OCI-LY7 (cell line): ENCODE data around the gene PELI1. TPM values are rescaled to one million over a fixed set of nuclear protein-coding genes. Genes with fewer than 3 reads are reported as not detected.

Experiments
- BruUV-seq: library from RNA; stranded (reverse); fragments of 400-500 nt; replicated peaks from 2 replicates; lab custom pipeline; 2021; lab: Mats Ljungman, UMichigan
- CTCF ChIA-PET: fragments of 300-600 bp; sonication (Branson Sonifier 250); formaldehyde crosslinking; loops from one replicate; lab custom pipeline; 2022; ENCODE audit warnings: antibody characterized with exemption; ENCODE audit not compliant: unreplicated experiment; lab: Charles Lee
- POLR2A ChIA-PET: fragments of 300-600 bp; sonication (Branson Sonifier 250); formaldehyde crosslinking; loops from one replicate; lab custom pipeline; 2022; ENCODE audit warnings: antibody characterized with exemption; lab: Charles Lee
- DNase-seq: peaks from one replicate; pipeline ENCODE4 v3.0.0-alpha.2; 2015; ENCODE audit warnings: low spot score
- H2AFZ ChIP-seq: fragments of 200-600 bp; sonication (generic), shearing (Covaris generic); 2 replicates; pipeline ENCODE4 v1.6.1; 2014; ENCODE audit warnings: mild to moderate bottlenecking, antibody characterized with exemption, low read length, moderate library complexity
- H3K27ac ChIP-seq: fragments of 200-600 bp; sonication (generic); 2 replicates; pipeline ENCODE4 v1.5.1; 2014; ENCODE audit warnings: mixed run types, low read depth, mild to moderate bottlenecking, moderate library complexity, low read length, inconsistent platforms; ENCODE audit not compliant: poor library complexity, severe bottlenecking
- H3K36me3 ChIP-seq: fragments of 200-600 bp; sonication (generic); 2 replicates; pipeline ENCODE4 v1.6.1; 2014; ENCODE audit warnings: mild to moderate bottlenecking, antibody characterized with exemption, low read length, moderate library complexity, mixed read lengths; ENCODE audit not compliant: insufficient read depth
- H3K4me1 ChIP-seq: fragments of 200-600 bp; sonication (generic); 2 replicates; pipeline ENCODE4 v1.5.1; 2014; ENCODE audit warnings: mild to moderate bottlenecking, low read length; ENCODE audit not compliant: insufficient read depth, poor library complexity, severe bottlenecking
- H3K4me2 ChIP-seq: fragments of 200-600 bp; sonication (generic); 2 replicates; pipeline ENCODE4 v1.6.1; 2014; ENCODE audit warnings: mild to moderate bottlenecking, low read length
- H3K4me3 ChIP-seq: fragments of 200-600 bp; sonication (generic); 2 replicates; pipeline ENCODE4 v1.5.1; 2014; ENCODE audit warnings: mild to moderate bottlenecking, low read depth, low read length; ENCODE audit not compliant: poor library complexity, severe bottlenecking
- H3K79me2 ChIP-seq: fragments of 200-600 bp; sonication (generic); 2 replicates; pipeline ENCODE4 v1.6.1; 2016; ENCODE audit warnings: low read depth, mild to moderate bottlenecking, low read length, moderate library complexity, mixed read lengths; ENCODE audit not compliant: insufficient read depth
- H3K9me2 ChIP-seq: fragments of 200-600 bp; sonication (generic); 2 replicates; pipeline ENCODE4 v1.6.1; 2016; ENCODE audit warnings: mild to moderate bottlenecking, low read length, mixed read lengths; ENCODE audit not compliant: insufficient read depth
- H3K9me3 ChIP-seq: fragments of 200-600 bp; sonication (generic); 2 replicates; pipeline ENCODE4 v1.6.1; 2014; ENCODE audit warnings: mild to moderate bottlenecking, mixed run types, low read length, mixed read lengths
- H4K20me1 ChIP-seq: fragments of 200-600 bp; sonication (generic); 2 replicates; pipeline ENCODE4 v1.6.1; 2014; ENCODE audit warnings: mild to moderate bottlenecking, antibody characterized with exemption, low read length, moderate library complexity, mixed read lengths; ENCODE audit not compliant: insufficient read depth
- EZH2phosphoT487 ChIP-seq: fragments of 200-600 bp; sonication (generic); IDR thresholded peaks from 2 replicates; pipeline ENCODE4 v1.6.1; 2018; ENCODE audit warnings: low read depth, borderline replicate concordance, mild to moderate bottlenecking, mixed run types, antibody characterized with exemption, low read length, moderate library complexity, mixed read lengths
- intact Hi-C: fragments of 100-400 bp; cut with micrococcal nuclease; formaldehyde crosslinking; loops from one replicate; pipeline ENCODE4 v1.10.0; 2022; ENCODE audit not compliant: unreplicated experiment
- total RNA-seq, 2 experiments: library from RNA; depleted of rRNA in 1 of 2; stranded (reverse); fragments of >200 nt in 1 of 2; shearing (Covaris generic) in 1 of 2; gene quantifications; 2 replicates each; pipeline ENCODE4 v1.2.3, GENCODE V29; 2014 to 2022
- TF ChIP-seq, protein P1 (sequence below): fragments of 200-600 bp; sonication (generic); conservative IDR thresholded peaks from 2 replicates; pipeline ENCODE4 v1.5.1; 2014; ENCODE audit warnings: mild to moderate bottlenecking, antibody characterized with exemption, low read length, moderate library complexity, mixed read lengths

The PELI1 gene
- total RNA-seq, 2 experiments from 2014 or later, result 108 to 174 TPM

DNA sequence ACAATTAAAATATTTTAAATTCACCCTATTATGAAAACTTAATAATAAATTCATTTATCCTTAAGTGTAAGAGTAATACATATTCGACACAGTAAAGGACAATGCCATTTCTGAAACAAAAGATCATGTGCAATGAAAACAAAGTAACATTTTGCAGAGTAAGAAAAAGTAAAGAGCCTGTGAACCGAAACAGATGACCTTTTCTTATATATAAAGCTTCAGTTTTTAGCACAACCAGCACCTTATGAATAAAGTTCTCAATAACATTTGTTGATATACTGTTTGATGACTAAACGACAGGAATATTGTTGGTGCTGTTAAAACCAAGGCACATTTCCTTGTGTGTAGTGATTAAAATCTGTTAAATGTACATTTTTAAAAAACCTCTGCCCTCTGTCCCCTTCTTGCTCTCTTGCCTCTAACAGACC, 1.5 kb downstream of the PELI1 start:
- intact Hi-C loops, result loop anchor here (1.0 to 5.0 kb wide), 2 partner anchors 50 to 610 kb away; no protein-coding TSS in a partner anchor
- H3K4me2 ChIP-seq, result peak overlapping the region; percentile 91
- H3K36me3 ChIP-seq, result peaks cover 58% of the 10 kb centered on the region
- peak overlapping the region; percentile 80 for H3K27ac ChIP-seq
- ChIA-PET CTCF (no interaction called here), POLR2A (interaction anchor here (0.6 to 4.7 kb wide), 17 partner anchors 11 to 333 kb away, joined by 3 to 36 read pairs (median 5); no protein-coding TSS in a partner anchor)
- peaks cover 70% of the 10 kb centered on the region for H3K79me2 ChIP-seq
- H3K9me3 ChIP-seq, result no peaks in the 10 kb centered on the region
- H3K4me1 ChIP-seq, result peaks cover 56% of the 10 kb centered on the region
- no TSS peak for BruUV-seq
- TF ChIP-seq, protein P1, sequence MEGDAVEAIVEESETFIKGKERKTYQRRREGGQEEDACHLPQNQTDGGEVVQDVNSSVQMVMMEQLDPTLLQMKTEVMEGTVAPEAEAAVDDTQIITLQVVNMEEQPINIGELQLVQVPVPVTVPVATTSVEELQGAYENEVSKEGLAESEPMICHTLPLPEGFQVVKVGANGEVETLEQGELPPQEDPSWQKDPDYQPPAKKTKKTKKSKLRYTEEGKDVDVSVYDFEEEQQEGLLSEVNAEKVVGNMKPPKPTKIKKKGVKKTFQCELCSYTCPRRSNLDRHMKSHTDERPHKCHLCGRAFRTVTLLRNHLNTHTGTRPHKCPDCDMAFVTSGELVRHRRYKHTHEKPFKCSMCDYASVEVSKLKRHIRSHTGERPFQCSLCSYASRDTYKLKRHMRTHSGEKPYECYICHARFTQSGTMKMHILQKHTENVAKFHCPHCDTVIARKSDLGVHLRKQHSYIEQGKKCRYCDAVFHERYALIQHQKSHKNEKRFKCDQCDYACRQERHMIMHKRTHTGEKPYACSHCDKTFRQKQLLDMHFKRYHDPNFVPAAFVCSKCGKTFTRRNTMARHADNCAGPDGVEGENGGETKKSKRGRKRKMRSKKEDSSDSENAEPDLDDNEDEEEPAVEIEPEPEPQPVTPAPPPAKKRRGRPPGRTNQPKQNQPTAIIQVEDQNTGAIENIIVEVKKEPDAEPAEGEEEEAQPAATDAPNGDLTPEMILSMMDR, result no peak
- no peak for TF ChIP-seq EZH2phosphoT487
- no peak overlapping the region; the same call in 1 of the 2 replicates for H2AFZ ChIP-seq
- peaks cover 40% of the 10 kb centered on the region for H4K20me1 ChIP-seq
- peak overlapping the region; percentile 97 for H3K4me3 ChIP-seq
- no peak for DNase-seq
- H3K9me2 ChIP-seq, result no peaks in the 10 kb centered on the region

- Histone ChIP-seq H3K36me3 (peaks cover 68% of the 10 kb centered on the region), H3K4me2 (peak overlapping the region; percentile 91), H3K4me1 (peaks cover 66% of the 10 kb centered on the region), H3K4me3 (peak overlapping the region; percentile 97), H3K79me2 (peaks cover 79% of the 10 kb centered on the region), H3K9me2 (no peaks in the 10 kb centered on the region), H2AFZ (no peak overlapping the region), H3K27ac (peak overlapping the region; percentile 80), H4K20me1 (peaks cover 49% of the 10 kb centered on the region), H3K9me3 (no peaks in the 10 kb centered on the region)
- ChIA-PET CTCF (interaction anchor here (0.6 kb wide), 1 partner anchor 934 kb away, joined by 3 read pairs; no protein-coding TSS in a partner anchor), POLR2A (interaction anchor here (0.7 to 4.7 kb wide), 24 partner anchors 8 to 176 kb away, joined by 3 to 36 read pairs (median 4); no protein-coding TSS in a partner anchor)
- no peak for TF ChIP-seq EZH2phosphoT487
- TF ChIP-seq, protein P1, result no peak
- BruUV-seq, result no TSS peak
- peak; percentile 64 for DNase-seq
- intact Hi-C loops, result loop anchor here (1.0 to 5.0 kb wide), 3 partner anchors 42 to 610 kb away; no protein-coding TSS in a partner anchor
These were observed 2.4 kb downstream of the PELI1 start for GRCh38 chr2:64141674-64142405.
